ENCODE measurements around the gene EPHA3.

DNA sequence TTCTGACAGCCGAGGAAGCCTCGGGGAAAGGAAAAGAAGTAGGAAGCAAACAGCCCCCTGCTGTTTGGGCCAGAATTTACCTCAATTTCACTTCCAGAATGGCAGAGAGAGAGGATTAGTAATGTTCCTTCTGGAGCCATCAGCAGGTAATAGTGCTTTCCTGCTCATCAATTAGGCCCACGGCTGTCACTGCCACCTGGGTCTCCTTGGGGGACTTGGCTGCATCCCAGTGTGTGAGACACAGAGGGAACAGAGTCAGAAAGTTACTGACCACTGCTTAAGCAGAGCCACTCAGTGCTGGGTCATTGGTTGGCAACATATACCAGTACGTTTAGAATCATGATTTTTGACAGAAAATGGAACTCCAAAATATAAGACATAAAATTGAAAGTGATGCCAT is 397.0 kb downstream of the EPHA3 start:
- TF ChIP-seq, protein P1, sequence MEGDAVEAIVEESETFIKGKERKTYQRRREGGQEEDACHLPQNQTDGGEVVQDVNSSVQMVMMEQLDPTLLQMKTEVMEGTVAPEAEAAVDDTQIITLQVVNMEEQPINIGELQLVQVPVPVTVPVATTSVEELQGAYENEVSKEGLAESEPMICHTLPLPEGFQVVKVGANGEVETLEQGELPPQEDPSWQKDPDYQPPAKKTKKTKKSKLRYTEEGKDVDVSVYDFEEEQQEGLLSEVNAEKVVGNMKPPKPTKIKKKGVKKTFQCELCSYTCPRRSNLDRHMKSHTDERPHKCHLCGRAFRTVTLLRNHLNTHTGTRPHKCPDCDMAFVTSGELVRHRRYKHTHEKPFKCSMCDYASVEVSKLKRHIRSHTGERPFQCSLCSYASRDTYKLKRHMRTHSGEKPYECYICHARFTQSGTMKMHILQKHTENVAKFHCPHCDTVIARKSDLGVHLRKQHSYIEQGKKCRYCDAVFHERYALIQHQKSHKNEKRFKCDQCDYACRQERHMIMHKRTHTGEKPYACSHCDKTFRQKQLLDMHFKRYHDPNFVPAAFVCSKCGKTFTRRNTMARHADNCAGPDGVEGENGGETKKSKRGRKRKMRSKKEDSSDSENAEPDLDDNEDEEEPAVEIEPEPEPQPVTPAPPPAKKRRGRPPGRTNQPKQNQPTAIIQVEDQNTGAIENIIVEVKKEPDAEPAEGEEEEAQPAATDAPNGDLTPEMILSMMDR (conservative IDR thresholded peaks at IDR 0.05 in 1 of 2, IDR thresholded peaks at IDR 0.05 in 1 of 2; ENCODE audit: low read depth in 1 of 2, low read length in 2 of 2) = no peak
- TF ChIP-seq EZH2 (IDR thresholded peaks at IDR 0.05; ENCODE audit: low read length, missing control alignments) = no peak

Measured in fibroblast of lung (primary cell).